Gastrocnemius medialis (tissue), 4 donors: ENCODE data around the gene SNX30.

Experiments
- CTCF ChIP-seq, 5 experiments: fragments of 450-650 bp in 3 of 5; fragments of 200-600 bp in 2 of 5; sonication (generic) in 2 of 5; IDR thresholded peaks in 4 of 5; conservative IDR thresholded peaks in 1 of 5; 1 replicate in 4 of 5; 2 replicates in 1 of 5; pipeline ENCODE4 v1.5.1; 2016 to 2019; ENCODE audit warnings: antibody characterized with exemption in 5 of 5, mild to moderate bottlenecking in 3 of 5, moderate library complexity in 3 of 5
- POLR2A ChIP-seq, 2 donors: fragments of 450-650 bp; IDR thresholded peaks; one replicate each; pipeline ENCODE4 v1.6.1; 2017; ENCODE audit warnings: antibody characterized with exemption in 2 of 2, mild to moderate bottlenecking in 2 of 2, moderate library complexity in 2 of 2

DNA sequence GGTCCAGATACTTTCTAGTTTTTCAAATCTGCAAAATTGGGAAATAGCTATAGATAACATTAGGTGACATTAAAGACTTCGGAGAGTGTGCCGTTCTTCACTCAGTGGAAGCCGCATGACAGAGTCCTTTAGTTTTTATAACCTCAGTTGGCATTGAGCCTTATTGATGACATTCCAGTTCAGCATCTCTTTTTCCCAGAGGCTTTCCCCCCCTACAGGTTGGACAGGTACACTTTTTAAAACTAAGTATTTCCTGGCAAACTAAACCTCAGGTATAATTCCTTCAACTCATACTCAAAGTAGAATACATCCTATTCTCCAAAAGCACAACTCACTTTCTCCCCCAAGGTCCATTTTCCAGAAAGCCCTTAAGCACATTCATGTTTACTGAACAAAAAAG lies 81.4 kb downstream of the SNX30 start:
- TF ChIP-seq CTCF (IDR thresholded peaks at IDR 0.05 in 4 of 5, conservative IDR thresholded peaks at IDR 0.05 in 1 of 5) (no peak), POLR2A (IDR thresholded peaks at IDR 0.05) (no peak)
